Suppressor macrophage treated with lipopolysaccharide for 1 hour (primary cell): ENCODE data around the gene CD4.
A peak's percentile ranks its signal among the peaks of the same experiment; 100 is the strongest.

Experiments used
- DNase-seq, 3 donors: peaks; one replicate each; pipeline ENCODE4 v3.0.0-alpha.2; 2020 to 2022

CD4 gene

DNA sequence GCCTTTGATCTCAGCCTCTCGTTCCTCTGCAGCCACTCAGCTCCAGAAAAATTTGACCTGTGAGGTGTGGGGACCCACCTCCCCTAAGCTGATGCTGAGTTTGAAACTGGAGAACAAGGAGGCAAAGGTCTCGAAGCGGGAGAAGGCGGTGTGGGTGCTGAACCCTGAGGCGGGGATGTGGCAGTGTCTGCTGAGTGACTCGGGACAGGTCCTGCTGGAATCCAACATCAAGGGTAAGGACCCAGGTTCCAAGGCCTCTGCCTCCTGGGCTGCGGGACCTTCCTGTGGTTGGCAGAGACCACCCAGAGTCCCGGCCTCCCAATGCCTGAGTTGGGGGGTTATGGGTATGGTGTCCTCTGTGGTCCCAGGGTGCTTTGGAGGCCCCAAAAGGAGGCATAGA, 27.8 kb downstream of the CD4 start:
- DNase-seq: no peak

DNA sequence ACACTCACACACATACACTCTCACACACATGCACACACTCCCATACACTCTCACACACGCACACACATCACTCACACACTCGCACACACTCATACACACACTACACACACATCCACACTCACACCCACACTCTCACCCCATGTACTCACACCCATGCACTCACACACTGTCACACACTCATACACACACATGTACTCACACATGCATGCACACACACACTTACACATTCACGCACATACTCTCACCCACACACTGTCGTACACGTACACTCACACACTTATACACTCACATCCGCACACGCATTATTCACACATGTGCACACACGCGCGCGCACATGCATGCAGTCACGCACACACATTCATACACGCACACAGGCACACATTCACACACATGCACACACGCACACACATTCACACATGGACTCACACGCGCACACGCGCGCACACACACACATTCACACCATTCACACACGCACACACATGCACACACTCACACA, 28.4 kb downstream of the CD4 start:
- DNase-seq: no peak

DNA sequence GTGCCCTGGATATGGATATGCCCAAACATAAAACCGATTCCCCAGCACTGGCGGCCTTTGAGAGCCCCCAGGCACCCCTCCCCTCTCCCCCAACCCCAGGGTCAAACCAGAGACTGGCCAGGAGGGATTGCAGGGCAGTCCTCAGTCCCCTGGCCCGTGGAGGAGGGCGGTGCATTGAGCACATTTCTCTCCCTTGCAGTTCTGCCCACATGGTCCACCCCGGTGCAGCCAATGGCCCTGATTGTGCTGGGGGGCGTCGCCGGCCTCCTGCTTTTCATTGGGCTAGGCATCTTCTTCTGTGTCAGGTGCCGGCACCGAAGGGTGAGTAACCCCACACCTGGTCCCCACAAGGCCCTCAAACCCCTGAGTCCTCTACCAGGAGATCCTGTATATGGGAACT, 28.9 kb downstream of the CD4 start:
- no peak for DNase-seq

DNA sequence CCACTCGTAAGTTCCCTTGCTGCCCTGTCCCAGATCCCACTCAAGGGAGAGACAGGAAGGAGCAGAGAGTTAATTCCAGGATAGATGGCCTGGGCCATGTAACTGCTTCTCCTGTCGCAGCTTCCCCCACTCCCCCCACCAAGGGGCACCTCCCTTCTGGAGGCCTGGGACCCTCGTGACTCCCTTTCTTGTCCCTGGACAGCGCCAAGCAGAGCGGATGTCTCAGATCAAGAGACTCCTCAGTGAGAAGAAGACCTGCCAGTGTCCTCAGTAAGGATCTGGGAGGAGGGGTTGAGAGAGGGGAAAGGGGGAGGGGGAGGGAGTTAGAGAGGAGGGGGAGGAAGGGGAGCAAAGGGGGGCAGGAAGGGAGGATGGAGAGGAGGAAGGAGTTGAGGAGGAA, 29.3 kb downstream of the CD4 start:
- DNase-seq: no peak

DNA sequence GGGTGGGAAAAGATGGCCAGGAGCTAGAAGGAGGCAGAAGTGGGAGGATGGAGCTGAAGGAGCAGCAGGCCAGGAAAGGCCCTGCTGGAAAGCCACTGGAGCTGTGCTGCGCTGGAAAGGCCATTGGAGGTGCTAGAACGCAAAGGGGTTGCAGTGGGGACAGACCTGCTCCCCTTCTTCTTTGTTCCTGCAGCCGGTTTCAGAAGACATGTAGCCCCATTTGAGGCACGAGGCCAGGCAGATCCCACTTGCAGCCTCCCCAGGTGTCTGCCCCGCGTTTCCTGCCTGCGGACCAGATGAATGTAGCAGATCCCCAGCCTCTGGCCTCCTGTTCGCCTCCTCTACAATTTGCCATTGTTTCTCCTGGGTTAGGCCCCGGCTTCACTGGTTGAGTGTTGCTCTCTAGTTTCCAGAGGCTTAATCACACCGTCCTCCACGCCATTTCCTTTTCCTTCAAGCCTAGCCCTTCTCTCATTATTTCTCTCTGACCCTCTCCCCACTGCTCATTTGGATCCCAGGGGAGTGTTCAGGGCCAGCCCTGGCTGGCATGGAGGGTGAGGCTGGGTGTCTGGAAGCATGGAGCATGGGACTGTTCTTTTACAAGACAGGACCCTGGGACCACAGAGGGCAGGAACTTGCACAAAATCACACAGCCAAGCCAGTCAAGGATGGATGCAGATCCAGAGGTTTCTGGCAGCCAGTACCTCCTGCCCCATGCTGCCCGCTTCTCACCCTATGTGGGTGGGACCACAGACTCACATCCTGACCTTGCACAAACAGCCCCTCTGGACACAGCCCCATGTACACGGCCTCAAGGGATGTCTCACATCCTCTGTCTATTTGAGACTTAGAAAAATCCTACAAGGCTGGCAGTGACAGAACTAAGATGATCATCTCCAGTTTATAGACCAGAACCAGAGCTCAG, 30.0 kb downstream of the CD4 start:
- peak in 1 of 3 donors; percentile 1 for DNase-seq

DNA sequence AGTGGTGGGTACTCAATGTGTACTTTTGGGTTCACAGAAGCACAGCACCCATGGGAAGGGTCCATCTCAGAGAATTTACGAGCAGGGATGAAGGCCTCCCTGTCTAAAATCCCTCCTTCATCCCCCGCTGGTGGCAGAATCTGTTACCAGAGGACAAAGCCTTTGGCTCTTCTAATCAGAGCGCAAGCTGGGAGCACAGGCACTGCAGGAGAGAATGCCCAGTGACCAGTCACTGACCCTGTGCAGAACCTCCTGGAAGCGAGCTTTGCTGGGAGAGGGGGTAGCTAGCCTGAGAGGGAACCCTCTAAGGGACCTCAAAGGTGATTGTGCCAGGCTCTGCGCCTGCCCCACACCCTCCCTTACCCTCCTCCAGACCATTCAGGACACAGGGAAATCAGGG, 30.8 kb downstream of the CD4 start:
- peak in 1 of 3 donors; percentile 12 for DNase-seq

DNA sequence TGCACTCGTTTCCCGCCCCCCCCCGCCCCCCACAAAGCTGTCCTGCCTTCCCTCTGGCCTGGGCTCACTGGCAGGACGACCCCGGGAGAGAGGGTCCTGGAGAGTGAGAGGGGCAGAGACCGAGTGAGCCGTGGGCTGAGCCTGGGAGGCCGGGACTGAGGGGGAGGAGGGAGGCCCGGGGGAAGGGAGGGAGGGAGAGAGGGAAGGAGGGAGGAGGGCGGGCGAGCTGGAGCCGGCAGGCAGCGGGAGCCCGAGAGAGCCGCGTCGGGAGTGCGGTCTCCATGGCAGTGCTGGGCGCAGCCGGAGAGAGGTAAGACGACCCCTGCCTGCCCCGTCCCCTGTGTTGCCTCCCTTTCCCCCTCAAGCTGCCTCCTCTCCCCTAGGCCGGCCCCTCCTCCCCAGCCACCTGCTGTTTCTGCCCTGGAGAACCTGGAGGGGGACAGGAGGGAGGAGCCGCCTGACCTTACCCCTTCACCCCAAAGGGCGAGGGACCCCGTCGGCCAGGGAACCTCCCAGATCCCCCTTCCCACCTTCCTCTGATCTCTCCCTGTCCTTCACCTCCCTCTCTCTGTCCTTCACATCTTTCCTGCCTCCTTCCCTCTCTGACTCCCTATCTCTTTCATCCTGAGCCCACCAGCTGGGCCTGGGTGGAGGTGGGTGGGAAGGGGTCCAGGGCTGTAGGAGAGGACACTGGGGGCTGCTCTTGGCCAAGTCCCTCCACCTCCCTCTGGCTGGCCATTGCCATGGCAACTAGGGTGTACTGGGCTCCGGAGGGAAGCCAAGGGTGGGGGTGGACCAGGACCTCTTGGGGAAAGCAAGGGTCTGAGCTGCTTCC, 32.5 kb downstream of the CD4 start, which contains the start of gene GPR162:
TSS of gene GPR162 (plus strand) at position 231 of the 835 bp plus-strand sequence. CDS start 2,078 bp downstream, outside the sequence.
- peak; percentile 31 to 61 (median 39) for DNase-seq

DNA sequence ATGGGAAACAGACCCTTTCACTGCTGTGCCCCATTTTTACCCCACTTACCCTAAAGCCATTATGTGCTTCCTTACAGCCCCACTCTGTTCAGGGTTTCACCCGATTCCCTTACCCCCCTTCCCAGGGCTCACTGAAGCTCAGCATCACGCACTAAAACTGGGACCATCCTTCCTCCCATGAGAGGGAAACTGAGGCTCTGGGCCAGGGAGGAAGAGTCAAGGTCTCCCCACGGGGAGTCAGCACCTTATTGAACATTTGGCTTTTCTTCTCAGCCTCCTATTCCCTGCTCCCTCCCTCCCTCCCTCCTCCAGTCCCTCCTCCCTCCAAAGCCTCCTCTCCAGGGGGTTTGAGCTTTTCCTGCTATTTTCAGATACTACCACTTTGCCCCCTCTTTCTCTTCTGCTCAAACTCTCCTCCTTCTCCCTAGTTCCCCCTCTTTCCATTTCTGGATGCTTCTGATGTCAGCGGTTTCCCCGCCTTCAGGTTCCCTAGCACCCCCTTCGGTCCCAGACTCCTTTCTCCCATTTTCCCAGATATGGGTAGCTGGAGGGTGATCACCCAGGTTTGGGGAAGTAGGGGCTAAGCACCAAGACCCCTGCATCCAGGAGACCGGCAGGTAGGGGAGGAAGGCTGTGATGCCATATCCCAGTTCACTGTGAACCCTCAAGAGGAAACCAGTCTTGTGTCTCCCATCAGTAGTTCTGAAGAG, 33.3 kb downstream of the CD4 start:
- peak in 1 of 3 donors; percentile 16 for DNase-seq

DNA sequence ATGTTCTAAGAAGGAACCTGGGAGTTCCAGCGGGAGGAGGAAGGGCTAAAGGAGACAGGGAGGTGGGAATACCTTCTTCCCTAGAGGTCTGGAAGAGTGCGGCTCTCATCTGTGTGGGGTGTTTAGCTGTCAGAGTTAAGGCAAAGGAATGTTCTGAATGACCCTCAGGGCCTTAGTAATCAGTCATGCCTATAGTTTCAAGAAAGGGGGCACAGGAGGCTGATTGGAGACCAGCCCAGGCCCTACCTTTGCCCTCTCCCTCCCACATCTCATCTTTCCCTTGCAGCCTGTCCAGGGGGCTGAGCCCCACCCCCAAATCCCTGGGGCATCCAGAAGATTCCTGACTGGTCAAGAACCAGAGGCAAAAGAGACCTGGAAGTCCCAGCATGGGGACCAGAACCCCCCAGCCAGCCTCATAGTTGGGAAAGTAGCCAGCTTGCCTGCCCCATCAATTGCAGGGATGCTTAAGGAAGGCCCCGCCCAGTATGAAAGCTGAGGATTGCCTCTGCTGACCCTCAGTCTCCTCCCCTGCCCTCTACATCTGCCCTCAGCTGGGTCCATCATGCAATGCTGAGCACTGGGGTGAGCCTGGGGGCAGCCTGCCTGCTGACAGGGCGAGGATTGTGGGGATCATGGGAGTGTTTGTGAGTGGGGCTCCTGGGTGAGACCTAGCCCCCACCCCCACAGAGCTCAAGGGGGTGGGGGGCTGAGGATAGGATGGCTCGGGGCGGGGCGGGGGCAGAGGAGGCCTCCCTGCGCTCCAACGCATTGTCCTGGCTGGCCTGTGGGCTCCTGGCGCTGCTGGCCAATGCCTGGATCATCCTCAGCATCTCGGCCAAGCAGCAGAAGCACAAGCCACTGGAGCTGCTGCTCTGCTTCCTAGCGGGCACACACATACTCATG, 34.1 kb downstream of the CD4 start:
- peak in 1 of 3 donors; percentile 9 for DNase-seq

DNA sequence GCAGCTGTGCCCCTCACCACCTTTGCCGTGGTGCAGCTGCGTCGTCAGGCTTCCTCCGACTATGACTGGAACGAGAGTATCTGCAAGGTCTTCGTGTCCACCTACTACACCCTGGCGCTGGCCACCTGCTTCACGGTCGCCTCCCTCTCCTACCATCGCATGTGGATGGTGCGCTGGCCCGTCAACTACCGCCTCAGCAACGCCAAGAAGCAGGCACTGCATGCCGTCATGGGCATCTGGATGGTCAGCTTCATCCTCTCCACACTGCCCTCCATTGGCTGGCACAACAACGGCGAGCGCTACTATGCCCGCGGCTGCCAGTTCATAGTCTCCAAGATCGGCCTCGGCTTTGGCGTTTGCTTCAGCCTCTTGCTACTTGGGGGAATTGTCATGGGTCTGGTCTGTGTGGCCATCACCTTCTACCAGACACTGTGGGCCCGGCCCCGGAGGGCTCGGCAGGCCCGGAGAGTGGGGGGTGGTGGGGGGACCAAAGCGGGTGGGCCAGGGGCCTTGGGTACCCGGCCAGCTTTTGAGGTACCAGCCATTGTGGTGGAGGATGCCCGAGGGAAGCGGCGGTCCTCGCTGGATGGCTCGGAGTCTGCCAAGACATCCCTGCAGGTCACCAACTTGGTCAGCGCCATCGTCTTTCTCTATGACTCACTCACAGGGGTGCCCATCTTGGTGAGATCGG, 34.9 kb downstream of the CD4 start:
- peak in 1 of 3 donors; percentile 11 for DNase-seq

DNA sequence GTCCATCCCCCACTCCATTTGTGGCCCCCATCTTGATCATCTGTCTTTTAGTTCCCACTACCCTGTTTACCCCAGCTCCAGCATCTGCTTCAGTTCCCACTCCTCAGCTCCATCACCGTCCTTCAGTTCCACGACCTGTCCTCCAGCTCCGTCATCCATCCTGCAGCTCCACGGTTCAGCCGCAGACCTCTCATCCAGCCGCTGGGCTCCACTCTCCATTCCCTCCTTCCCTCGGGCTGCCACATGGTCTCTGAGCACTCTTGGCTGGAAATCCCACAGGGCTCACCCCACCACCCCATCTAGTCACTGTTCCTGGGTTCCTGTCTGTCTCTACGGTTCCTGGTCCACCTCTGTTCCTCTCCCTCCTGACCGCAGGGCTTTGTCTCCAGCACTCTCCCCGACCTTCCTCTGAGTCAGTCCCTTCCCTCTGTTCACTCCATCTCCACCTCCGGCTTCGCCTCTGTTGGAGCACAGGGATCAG, 35.6 kb downstream of the CD4 start:
- peak in 1 of 3 donors; percentile 20 for DNase-seq

DNA sequence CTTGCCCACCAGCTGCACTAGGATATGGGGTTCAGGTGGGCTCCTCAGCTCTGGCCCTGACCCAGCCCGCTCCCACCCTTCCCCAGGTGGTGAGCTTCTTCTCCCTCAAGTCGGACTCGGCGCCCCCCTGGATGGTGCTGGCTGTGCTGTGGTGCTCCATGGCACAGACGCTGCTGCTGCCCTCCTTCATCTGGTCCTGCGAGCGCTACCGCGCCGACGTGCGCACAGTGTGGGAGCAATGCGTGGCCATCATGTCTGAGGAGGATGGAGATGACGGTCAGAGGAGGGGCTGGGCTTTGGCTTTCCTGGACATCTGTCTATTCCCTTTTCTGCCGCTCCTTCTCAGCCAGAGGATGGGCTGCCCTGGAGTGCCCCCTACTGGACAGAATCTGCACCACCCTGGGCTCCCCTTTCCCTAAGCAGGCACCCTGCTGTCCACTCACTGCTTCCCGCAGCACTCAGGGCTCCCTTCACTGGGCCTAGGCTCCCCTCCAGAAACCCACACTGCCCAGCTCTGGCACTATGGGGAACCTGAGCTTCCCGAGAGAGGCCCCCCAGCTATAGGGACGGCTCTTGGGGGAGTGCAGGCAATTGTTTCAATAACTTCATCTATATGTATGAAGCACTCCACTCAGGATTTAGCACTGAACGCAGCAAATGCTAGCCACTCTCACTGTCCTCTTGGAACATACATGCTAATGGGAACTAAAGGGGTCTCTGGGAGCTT, 36.2 kb downstream of the CD4 start:
- peak; percentile 89 to 92 (median 92) for DNase-seq

DNA sequence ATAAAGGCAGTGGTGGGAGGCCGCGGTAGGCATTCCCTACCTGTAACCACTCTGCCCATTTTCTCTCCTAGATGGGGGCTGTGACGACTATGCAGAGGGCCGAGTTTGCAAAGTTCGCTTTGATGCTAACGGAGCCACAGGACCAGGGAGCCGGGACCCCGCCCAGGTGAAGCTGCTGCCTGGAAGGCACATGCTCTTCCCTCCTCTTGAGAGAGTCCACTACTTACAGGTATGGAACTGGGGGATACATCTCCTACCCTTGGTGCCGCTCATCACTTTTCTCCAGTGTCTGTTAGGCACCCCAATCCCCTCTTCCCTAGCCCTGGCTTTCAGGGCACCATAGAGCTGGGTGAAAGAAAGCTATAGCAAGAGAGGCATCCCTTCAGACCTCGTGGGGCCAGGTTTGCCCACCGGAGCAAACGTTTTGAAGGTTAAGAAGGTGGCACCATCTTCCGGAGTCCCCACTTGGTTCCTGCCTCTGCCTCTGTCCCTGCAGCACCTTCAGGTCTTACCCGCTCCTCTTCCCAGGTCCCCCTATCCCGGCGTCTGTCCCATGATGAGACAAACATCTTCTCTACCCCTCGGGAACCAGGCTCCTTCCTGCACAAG, 36.9 kb downstream of the CD4 start:
- DNase-seq: no peak

DNA sequence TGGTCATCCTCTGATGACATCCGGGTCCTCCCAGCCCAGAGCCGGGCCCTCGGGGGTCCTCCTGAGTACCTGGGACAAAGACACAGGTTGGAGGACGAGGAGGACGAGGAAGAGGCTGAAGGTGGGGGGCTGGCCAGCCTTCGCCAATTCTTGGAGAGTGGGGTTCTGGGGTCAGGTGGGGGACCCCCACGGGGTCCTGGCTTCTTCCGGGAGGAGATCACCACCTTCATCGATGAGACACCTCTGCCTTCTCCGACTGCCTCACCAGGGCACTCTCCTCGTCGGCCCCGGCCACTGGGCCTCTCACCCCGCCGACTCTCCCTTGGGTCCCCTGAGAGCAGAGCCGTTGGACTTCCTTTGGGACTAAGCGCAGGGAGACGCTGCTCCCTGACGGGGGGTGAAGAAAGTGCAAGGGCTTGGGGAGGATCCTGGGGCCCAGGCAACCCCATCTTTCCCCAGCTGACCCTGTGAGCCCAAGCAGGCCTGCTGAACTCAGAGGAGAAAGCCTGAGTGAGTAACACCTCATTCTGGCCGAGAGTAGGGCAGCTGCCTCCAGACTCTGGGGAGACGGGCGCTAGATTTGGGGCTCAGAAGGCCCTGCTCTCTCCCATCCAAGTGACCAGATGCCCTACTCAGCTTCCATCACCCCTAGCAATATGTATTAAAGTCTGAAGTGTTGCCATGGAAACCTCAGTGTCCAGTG, 37.6 kb downstream of the CD4 start:
- DNase-seq: no peak

DNA sequence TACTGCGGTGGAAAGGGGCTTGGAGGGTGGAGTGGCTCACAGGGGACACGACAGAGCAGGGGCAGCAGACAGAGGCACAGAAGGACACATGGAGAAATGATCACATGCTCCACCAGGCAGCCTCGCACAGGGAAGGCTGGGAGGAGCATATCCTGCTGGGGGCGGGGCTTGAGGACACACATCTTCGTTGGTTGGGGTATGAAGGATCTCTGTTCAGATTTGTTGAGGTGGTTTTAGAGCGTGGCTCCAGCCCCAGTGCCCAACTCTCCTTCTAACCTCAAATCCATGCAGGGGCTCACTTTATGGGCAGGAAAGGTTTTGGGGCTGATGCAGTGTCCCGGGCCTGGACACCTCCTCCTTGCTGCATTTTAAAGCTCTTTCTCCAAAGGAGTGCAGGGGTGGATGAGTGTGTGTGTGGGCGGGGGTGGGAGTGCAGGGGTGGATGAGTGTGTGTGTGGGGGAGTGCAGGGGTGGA, 38.1 kb downstream of the CD4 start:
- peak; percentile 49 to 73 (median 57) for DNase-seq

DNA sequence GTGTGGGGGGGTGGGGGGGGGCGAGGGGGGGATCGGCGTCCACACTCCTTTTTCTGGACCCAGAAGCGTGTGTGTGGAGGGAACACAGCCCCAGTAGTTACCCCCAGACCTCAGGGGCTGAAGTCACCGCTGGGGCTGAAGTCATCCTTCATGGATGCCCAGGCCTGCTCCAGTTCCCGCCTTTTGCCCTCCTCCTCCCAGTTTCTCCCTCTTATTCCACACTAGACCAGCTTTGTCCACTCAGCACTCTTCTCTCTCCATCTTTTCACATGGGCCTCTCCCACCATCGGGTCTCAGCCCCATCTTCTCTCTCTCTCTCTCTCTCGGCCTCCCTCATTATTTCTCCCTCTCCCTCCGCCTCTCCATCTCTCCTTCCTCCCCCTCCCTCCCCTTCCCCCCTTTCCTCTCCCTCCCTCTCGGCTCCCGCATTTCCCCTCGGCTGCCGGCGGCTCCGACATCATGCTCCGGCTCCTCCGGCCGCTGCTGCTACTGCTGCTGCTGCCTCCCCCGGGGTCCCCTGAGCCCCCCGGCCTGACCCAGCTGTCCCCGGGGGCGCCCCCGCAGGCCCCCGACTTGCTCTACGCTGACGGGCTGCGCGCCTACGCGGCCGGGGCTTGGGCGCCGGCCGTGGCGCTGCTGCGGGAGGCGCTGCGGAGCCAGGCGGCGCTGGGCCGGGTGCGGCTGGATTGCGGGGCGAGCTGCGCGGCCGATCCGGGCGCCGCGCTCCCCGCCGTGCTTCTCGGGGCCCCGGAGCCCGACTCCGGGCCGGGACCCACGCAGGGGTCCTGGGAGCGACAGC, 38.9 kb downstream of the CD4 start, which contains the start of gene P3H3:
TSS of gene P3H3 (plus strand) at position 426 of the 799 bp plus-strand sequence. CDS start at position 460, 34 bp downstream.
- DNase-seq: peak in 1 of 3 donors; percentile 56

DNA sequence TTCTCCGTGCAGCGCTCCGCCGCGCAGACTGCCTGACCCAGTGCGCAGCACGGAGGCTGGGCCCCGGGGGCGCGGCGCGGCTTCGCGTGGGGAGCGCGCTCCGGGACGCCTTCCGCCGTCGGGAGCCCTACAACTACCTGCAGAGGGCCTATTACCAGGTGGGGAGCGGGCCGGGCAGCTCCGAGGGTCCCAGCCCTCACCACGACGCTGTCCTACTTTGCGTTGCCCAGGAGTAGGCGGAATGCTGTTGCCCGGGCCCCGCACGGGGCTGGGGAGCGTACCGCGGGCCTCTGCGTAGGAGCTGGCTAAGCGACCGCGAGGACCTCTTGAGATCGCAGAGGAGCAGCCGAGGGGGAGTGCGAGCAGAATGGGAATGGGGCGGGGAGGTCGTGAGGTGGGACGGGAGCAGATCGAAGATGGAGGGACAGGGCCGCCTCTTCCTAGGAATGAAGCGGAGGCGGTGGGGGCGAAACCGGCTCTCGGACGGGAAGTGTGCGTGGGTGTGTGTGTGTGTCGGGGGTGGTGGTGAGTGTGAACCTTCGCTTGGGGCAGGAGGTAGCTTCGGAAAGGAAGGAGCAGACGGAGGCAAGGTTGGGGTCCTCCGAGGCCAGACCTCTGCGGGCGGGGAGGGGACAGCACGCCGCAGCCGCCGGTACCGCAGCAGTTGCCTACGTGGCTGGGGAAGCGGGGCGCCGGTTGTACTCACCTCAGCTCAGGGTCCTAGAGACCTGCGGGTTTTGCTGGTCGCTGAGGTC, 39.6 kb downstream of the CD4 start:
- DNase-seq: peak in 2 of 3 donors; percentile 31 to 46
